GM18520 (cell line): ENCODE results near the gene TBX4.

Source experiments
- ATAC-seq: cut with Tn5 transposase; IDR thresholded peaks from one replicate; pipeline ENCODE4 v1.9.1; 2021; ENCODE audit not compliant: unreplicated experiment

The TBX4 gene

DNA sequence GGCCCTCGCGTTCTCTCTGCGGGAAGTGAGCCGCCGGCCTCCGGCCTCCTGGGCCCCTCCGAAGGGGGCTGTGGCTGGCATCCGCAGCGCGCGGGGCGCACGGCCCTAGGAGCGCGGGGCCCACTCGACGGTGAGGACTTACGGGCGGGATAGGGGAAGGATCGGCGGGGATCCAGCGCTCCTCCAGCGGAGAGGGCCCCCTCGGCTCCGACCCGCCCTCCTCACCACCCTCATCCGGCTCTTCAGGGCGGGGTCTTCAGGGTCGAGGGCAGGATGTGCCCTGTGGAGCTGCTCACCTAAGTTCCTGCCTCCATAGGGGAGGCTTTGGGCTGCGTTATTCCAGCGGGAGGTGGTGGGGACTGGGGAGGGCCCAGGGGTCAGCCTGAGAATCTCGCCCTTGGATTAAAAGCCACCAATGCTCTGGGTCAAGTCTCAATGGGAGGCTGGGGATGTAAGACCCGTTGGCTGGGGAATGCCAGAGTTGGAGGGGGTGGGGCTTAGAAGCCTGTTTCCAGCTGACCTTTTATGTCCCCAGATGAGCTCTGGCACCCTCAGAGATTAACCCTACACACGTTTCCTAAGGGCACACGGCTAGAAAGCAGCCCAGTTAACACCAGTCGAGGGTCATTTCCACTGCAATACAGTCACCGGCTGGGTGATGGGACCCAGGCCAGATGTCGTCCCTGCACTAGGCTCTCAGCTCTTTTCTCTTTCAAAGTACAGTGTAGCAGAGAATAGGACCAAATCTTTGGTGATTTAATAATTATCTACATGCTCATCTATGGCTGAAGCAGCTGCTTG lies 39.2 kb upstream of the TBX4 start:
- ATAC-seq = no peak

DNA sequence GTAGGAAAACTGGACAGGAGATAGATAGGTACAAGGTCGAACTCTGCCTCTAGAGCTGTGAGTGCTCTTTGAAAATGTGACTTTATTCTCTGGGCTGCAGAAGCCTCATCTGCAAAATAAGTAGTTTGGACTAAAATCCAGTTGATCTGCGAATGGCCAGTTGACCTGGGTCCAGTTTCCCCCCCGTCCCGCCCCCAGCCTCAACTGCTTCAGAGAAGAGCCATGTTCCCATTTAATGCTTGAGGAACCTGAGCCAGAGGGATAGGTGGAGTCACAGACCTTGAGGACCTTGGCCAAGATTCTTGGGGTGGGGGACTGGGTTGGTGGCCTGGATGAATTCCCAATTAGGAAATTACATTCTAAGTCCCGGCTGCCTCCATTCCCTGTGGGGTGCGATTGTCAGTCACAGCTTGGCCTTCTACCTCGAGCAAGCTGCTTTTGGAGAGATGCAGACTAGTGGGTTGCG lies 38.5 kb upstream of the TBX4 start:
- ATAC-seq = no peak

DNA sequence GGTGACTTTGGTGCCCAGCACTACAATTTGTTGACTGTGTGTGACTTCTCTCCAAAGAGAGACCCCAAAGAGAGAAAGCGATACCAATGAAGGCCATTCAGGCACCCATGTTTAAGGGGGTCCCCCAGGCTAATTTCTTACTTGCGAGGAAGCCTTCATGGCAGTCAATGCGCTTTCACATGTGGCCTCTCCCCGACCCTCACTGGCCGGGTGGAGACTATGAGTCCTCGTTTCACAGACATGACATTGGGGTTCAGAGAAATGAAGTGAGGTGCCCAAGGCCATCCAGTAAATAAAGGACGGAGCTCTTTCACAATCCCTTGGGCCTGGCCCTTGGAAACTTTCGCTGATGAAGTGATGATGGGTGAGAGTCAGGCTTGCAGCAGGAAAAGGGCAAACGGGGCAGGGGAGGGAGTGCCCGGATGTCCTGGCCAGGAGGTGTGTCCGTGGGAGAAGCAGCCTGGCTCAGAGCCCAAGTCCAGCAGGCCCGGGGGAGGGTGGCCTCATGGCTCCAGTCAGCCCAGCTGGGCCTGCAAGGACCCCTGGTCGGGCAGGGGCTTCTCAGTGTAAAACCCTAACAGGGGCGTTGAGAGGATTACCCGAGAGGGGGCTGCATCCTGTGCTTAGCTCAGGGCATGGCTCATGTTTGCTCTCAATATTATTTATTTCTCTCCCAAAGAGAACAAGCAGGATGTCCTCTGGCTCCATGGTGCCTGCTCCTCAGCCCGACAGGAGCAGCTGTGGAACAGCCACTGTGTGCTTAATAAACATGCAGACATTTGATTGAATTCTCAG lies 37.9 kb upstream of the TBX4 start:
- ATAC-seq = no peak

DNA sequence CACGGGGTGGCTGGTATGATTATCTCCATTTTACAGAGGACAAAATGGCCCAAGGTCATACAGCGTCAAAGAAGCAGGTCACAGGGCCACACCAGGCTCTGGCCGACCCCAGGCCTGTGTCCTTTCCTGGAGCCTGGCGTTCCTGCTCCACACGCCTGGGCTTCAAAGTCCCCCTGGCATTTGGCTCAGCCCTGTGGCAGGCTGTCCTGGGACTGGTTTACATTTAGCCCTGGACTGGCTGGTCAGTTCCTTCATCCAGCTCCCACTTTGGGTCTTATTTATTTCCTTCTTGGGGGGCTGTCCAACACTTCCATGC lies 37.3 kb upstream of the TBX4 start:
- ATAC-seq = no peak

DNA sequence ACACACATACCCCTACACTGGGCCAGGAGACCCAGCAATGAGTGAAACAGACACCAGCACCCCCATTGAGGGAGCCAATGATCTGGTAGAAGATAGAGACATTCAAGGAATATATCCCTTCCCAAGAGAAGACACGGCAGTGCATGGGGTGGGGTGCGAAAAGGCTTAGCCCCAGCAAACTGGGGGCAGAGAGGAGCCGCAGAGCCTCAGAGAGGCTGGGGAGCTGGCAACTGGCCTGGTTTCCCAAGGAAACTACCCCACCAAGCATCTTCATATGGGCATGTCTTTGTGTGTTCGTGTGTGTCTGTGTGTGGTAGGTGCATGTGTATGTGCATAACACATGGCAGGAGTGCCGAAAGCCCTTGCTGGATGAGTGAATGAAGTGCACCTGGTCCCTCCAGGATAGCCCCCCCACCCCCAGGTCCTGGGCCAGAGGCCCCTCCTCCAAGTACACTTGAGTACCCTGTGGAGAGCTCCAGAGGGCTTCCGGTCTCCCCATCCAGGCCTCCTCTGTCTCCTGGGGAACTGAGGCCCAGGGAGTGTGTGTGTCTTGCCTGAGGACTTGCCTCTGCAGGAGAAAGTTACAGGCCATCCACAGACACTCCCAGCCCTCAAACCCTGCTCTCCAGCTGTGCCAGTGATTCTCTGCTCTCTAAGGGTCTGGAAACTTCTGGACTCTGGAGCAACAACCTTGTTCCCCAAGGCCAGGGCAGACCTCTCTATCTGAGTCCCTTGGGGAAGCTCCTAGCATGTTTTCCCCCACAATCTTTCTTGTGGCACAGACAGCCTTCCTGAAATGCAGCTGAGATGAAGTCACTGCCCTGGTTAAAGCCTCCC lies 36.6 kb upstream of the TBX4 start:
- ATAC-seq = no peak

DNA sequence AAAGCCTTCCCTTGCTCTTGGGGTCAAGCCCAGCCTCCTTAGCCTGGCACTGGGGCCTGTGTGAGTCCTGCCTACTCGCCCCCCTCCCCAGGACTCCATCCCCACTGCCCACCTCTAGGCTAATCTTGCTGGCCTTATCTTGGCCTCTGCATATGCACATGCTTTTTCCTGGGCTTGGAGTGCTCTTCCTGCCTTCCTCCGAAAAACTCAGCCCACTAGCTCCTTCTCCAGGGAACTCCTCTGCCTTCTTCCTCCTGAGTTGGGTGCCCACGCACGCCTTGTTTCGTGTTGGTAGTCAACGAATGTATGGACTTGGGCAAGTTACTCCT lies 36.0 kb upstream of the TBX4 start:
- ATAC-seq = no peak

DNA sequence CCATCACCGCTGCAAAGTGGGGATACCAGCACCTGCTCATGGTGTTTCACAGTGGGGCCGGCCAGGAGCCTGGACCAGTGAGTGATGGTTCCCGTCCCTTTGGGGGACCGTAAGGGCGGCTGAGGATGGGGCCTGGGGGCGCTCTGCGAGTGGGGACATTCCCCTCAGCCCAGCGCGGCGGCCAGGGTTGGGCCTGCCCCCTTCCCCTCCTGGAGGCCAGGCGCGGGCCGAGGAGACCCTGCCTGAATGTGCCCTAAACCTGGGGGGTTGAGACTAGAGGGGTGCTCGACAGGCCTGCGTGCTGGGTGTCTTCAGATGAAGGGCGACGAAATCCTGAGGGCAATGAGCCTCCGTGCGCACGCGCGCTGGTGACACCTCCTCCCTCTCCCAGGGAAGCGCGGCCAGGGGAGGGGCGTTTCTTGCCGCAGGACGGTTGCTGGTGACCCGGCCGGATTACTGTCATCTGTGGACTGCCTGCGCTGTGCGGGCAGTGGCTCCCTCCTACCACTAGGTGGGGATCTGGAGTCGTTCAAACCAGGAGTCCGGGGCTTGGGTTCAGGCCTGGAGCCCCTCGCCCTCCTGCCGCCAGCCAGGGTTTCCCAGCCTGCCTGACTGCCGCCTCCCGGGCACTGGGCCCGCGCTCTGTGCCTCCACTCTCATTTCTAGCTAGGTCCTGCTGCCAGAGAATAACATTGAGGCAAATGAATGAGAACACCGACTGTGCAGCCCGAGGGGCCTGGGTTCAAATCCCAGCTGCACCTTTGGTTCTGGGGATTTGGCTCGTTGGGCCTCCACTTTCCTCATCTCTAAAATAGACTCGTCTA lies 35.5 kb upstream of the TBX4 start:
- ATAC-seq = no peak

DNA sequence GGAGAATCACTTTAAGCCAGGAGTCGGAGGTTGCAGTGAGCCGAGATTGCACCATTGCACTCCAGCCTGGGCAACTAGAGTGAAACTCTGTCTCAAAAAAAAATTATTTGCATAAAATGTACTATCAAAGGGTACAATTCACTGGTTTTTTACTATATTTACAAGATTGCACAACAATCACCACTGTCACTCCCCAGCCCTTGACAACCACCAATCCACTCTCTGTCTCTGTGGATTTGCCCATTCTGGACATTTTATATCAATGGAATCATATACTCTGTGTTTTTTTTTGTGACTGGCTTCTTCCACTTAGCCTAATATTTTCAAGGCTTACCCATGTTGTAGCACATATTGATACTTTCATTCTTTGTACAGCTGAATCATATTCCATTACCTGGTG lies 33.8 kb upstream of the TBX4 start:
- ATAC-seq = no peak

DNA sequence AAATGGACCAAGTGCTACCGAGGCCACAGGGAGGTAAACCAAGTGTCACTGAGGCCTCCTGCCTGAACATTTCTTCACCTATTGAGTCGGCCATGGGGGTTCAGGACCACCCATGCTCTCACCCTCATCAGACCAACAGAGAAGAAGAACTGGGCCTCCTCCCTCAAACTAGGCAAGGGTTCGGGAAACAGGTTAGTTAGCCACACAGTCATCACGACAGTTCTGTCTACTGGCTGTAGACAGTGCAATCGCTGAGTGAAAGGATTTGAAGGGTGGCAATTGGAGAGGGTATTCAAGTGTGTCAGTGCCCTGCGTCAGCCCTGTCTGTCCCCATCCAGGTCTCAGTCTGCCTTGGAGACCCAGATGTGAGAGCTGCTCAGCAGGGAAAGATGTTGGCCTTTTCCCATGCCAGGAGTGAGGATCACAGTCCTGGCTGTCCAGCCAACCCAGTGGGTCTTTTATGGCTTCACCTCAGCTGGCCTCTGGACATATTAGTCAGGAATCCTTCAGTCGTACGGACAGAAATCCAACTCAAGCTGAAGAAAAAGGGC lies 32.7 kb upstream of the TBX4 start:
- no peak for ATAC-seq

DNA sequence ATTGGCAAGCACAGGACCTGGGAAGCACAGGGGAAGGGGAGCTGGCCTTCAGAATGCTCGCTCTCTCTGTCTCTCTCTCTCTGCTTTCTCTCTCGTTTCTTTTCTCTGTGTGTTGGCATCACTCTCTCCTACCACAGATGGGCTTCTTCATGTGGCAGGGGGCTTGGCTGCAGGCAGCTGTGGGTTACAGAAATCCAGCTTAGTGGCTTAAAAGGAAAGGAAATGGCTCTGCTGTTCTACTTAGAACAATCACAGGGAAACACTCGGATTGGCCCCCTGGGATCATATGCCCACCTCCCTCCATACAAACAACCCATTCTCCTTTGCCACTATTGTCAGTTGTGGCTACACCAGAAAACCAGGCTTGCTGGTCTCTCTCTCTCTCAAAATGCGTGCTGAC lies 32.2 kb upstream of the TBX4 start:
- no peak for ATAC-seq

DNA sequence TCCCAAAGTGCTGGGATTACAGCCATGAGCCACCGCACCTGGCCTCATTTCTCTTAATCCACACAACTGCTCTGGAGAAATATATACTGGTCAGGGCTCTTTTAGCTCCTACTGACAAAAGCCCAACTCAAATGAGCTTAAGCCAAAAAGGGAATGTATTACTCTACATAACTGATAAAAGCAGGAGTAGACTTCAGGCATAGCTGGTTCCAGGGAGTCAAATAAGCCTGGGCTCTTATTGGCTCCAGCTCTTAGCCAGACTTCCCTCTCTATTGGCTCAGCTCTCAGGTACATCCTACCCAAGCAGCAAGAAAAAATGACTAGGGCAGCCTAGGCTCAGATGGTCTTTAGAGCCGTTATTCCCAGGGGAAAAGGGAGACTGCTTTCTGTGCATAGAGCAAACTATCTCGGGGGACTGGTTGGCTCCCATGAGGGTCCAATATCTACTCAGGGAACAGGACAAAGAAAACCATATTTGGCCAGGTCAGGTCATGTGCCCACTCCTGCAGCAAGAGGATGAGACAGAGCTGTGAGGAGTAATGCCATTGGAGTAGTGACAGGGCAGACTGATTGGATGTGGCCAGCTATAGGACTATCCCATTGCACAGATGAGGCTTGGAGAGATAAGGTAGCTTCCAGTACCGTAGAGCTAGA lies 31.4 kb upstream of the TBX4 start:
- no peak for ATAC-seq

DNA sequence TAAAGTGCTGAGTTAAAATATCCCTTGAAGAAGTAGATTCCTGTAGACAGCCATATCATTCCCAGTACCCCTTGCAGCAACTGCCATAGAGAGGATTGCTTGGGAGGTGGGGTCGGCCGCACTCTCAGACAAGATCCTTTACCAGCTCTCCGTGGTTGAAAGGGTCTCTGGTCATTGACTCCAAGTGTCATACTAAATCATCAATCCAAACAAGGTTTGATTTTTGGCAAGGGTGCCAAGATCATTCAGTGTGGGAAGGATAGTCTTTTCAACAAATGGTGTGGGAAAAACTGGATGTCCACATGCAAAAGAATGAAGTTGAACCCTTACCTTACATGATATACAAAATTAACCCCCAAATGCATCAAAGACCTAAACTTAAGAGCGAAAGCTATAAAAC lies 30.8 kb upstream of the TBX4 start:
- ATAC-seq = no peak

DNA sequence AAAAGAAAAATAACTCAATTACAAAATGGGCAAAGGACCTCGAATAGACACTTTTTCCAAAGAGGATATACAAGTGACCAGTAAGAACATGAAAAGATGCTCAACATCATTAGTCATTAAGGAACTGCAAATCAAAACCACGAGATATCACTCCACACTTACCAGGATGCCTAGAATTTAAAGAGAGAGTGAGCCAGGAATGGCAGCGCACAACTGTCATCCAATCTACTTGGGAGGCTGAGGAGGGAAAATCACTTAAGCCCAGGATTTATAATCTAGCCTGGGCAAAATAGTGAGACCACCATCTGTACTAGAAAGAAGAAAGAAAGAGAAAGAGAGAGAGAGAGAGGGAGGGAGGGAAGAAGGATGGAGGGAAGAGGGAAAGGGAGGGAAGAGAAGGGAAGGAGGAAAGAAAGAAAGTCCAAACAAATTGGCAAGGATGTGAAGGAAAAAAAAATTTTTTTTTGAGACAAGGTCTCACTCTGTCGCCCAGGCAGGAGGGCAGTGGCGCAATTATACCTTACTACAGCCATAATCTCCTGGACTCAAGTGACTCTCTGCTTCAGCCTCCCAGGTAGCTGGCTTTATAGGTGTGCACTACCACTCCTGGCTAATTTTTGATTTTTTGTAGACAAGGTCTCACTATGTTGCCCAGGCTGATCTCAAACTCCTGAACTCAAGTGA lies 30.0 kb upstream of the TBX4 start:
- ATAC-seq = no peak

DNA sequence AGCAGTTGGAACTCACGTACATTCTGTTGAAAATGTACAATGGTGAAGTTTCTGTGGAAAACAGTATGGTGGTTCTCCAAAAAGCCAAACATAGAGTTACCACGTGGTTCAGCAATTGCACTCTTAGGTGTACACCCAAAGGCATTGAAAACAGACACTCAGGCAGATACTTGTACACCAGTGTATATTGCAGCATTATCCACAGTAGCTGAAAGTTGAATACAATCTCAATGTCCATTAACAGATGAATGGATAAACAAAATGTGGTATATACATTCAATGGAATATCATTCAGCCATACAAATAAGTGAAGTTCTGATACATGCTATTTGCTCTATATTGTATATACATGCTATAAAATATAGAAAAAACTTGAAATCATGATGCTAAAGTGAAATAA lies 29.4 kb upstream of the TBX4 start:
- ATAC-seq = no peak

DNA sequence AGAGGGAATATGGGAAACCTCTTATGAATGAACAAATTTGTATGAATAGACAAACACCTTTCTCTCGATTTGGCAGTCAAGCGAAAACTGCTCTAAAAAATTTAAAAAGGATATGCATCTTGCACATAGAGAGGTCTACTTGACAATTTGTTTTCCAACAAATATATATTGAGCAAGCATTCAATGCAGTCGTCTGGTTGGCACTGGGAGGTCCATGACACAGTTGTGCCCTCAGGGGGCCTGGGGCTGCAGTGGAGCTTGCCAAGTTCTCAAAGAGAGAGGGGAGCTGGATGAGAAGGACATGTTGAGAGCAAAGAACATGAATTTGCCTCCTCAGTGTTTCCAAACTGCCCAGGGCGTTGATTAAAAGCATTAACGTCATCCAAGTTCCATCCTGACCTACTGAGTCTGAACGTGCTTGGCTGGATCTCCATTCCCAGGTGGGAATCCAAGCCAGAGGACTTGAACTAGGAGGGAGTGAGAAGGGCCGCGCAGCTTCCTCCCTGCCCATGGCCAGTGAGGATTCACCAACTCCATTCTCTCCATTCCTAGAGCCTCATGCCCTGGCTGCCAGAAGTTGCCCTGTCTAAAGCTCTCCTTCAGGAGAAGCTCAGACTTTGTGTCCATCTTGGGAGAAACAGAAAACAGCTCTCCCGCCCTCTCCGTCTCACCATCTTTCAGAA lies 28.1 kb upstream of the TBX4 start:
- no peak for ATAC-seq

DNA sequence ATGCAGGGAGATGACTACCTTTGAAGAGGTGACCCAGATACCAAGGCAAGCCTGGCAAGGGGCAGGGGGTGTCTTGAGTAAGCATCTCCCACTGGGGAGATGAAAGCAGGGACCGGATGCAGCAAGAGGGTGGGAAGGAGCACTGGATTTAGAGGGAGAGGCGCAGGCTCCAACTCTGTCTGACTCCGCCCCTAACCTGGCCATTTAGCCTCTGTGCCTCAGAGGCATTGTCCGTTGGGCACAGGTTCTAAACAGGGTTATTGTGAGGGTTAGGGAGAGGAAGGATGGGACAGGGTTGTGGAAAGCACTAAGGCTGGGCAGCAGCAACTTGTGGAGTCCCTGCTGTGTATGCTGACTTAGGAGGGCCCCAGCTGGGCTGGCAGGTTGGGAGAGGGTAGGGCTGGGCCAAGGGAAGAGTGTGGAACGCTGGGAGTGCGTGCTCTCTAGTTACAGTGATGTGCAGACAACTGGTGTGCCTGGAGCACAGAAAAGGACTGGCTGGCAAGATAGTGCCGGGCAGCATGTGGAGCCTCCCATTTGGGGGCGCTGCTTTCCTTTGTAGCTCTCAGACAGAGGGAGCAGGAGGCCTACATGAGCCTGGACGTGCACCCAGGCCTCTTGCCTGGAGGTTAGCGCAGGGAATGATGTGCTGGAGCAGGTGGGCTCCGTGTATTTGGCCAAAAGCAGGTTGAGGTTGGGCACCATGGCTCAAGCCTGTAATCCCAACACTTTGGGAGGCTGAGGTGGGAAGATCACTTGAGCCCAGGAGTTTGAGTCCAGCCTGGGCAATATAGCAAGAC lies 26.3 kb upstream of the TBX4 start:
- ATAC-seq = no peak

DNA sequence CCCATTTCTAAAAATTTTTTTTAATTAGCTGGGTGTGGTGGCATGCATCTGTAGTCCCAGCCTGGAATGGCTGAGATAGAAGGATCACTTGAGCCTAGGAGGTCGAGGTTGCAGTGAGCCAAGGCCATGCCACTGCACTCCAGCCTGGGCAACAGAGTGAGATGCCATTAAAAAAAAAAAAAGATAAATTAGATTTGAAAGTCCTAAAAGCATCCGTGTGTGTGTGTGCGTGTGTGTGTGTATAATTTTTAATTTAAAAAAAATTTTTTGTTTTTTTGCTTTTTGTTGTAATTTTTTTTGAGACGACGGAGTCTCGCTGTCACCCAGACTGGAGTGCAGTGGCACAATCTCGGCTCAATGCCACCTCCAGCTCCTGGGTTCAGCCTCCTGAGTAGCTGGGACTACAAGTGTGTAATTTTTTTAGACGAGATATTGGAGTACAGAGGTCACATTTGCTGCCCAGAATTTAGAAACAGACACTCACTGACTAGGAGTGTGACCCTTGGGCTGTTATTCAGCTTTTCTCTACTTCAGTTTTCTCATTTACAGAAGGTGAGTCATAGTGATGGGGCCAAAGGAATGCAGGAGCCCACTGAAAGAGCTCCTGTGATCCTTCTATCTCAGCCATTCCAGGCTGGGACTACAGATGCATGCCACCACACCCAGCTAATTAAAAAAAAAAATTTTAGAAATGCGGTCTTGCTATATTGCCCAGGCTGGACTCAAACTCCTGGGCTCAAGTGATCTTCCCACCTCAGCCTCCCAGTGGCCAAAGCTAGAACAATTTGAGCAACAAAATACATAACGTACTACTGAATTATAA lies 25.5 kb upstream of the TBX4 start:
- no peak for ATAC-seq
